HG03571 (cell line): ENCODE data around the gene PI16.

Source experiments
- ATAC-seq: cut with Tn5 transposase; IDR thresholded peaks from one replicate; pipeline ENCODE4 v1.9.1; 2021; ENCODE audit not compliant: unreplicated experiment

The PI16 gene

GRCh38 chr6:36997811-36998722 lies 43.5 kb downstream of the PI16 start:
- no peak for ATAC-seq

GRCh38 chr6:36998723-36999038 lies 44.1 kb downstream of the PI16 start:
- no peak for ATAC-seq

GRCh38 chr6:36999061-36999750 lies 44.7 kb downstream of the PI16 start:
- ATAC-seq: no peak

- ATAC-seq: no peak
These were observed 45.2 kb downstream of the PI16 start for GRCh38 chr6:36999751-37000125.

- ATAC-seq: no peak
These were observed 49.8 kb downstream of the PI16 start for GRCh38 chr6:37004044-37004980.

- peak; percentile 67 for ATAC-seq
These were observed 50.7 kb downstream of the PI16 start, which contains the start of gene FGD2 for GRCh38 chr6:37005061-37005810. FGD2 (plus strand) TSS chr6:37005655; CDS start chr6:37005818, 163 bp downstream.

- no peak for ATAC-seq
These were observed 51.5 kb downstream of the PI16 start for GRCh38 chr6:37005827-37006567.

- no peak for ATAC-seq
These were observed 52.3 kb downstream of the PI16 start for GRCh38 chr6:37006793-37007339.

GRCh38 chr6:37007340-37008043 lies 53.0 kb downstream of the PI16 start:
- no peak for ATAC-seq

GRCh38 chr6:37008484-37009465 lies 54.2 kb downstream of the PI16 start:
- no peak for ATAC-seq

- ATAC-seq: no peak
These were observed 55.9 kb downstream of the PI16 start for GRCh38 chr6:37010402-37010892.

- no peak for ATAC-seq
These were observed 57.3 kb downstream of the PI16 start for GRCh38 chr6:37011656-37012378.

- no peak for ATAC-seq
These were observed 59.3 kb downstream of the PI16 start for GRCh38 chr6:37013516-37014491.
